SK-N-SH (cell line): ENCODE results near the gene EFCC1. TPM values are rescaled to one million over a fixed set of nuclear protein-coding genes. Genes with fewer than 3 reads are reported as not detected.
A peak's percentile ranks its signal among the peaks of the same experiment; 100 is the strongest.

ENCODE experiments used
- CTCF ChIA-PET: fragments of 300-600, 350-600 bp; formaldehyde crosslinking; extraction: SDS; loops from one replicate; lab custom pipeline; 2021; lab: Yijun Ruan, JAX
- POLR2A ChIA-PET: fragments of 350-600 bp; sonication (Branson Sonifier 250); formaldehyde crosslinking; extraction: SDS; loops from one replicate; lab custom pipeline; 2020; ENCODE audit warnings: antibody characterized with exemption, inconsistent platforms; lab: Yijun Ruan, JAX
- DNase-seq: peaks from one replicate; pipeline ENCODE4 v3.0.0; 2012
- H2AFZ ChIP-seq: fragments of 200-600 bp; sonication (generic); 2 replicates; pipeline ENCODE4 v1.8.1; 2016; ENCODE audit warnings: antibody characterized with exemption, mild to moderate bottlenecking, low read depth
- H3F3A ChIP-seq: fragments of 200-600 bp; sonication (generic); replicated peaks from 2 replicates; pipeline ENCODE3; 2016; ENCODE audit warnings: antibody characterized with exemption, mild to moderate bottlenecking; ENCODE audit not compliant: insufficient read depth
- H3K27ac ChIP-seq, 2 experiments: fragments of 200-500 bp in 1 of 2; fragments of 200-600 bp in 1 of 2; sonication (Bioruptor generic) in 1 of 2; sonication (generic), shearing (Covaris generic) in 1 of 2; 2 replicates each; pipeline versions ENCODE4 v1.5.1 to v1.6.1; 2014 to 2016; ENCODE audit warnings: low read depth in 2 of 2, inconsistent platforms in 1 of 2, low read length in 1 of 2, mild to moderate bottlenecking in 1 of 2, mixed read lengths in 1 of 2
- H3K27me3 ChIP-seq: fragments of 200-600 bp; sonication (generic), shearing (Covaris generic); 2 replicates; pipeline ENCODE4 v1.6.1; 2016; ENCODE audit warnings: mixed run types; ENCODE audit not compliant: insufficient read depth
- H3K36me3 ChIP-seq, 2 experiments: fragments of 200-500 bp in 1 of 2; fragments of 200-600 bp in 1 of 2; sonication (Bioruptor generic) in 1 of 2; sonication (generic) in 1 of 2; replicated peaks in 1 of 2; 2 replicates each; pipeline versions ENCODE3 to v1.5.1; 2014 to 2016; ENCODE audit warnings: low read length in 1 of 2, mild to moderate bottlenecking in 1 of 2; ENCODE audit not compliant: insufficient read depth in 2 of 2, control insufficient read depth in 1 of 2
- H3K4me1 ChIP-seq, 2 experiments: fragments of 200-500 bp in 1 of 2; fragments of 200-600 bp in 1 of 2; sonication (Bioruptor generic) in 1 of 2; sonication (generic), shearing (Covaris generic) in 1 of 2; 2 replicates each; pipeline versions ENCODE4 v1.5.1 to v1.6.1; 2014 to 2016; ENCODE audit warnings: low read depth in 1 of 2, low read length in 1 of 2, mixed run types in 1 of 2; ENCODE audit not compliant: insufficient read depth in 2 of 2, control insufficient read depth in 1 of 2
- H3K4me2 ChIP-seq: fragments of 200-600 bp; sonication (generic), shearing (Covaris generic); 2 replicates; pipeline ENCODE4 v1.6.1; 2017; ENCODE audit warnings: mixed run types
- H3K4me3 ChIP-seq, 2 experiments: fragments of 200-500 bp in 1 of 2; fragments of 200-600 bp in 1 of 2; sonication (Bioruptor generic) in 1 of 2; sonication (generic), shearing (Covaris generic) in 1 of 2; 2 replicates each; pipeline versions ENCODE4 v1.5.1 to v1.8.1; 2014 to 2016; ENCODE audit warnings: low read depth in 2 of 2, inconsistent platforms in 1 of 2, low read length in 1 of 2, mild to moderate bottlenecking in 1 of 2, mixed read lengths in 1 of 2, moderate library complexity in 1 of 2
- H3K79me2 ChIP-seq: fragments of 200-600 bp; sonication (generic); 2 replicates; pipeline ENCODE4 v1.8.1; 2017; ENCODE audit warnings: mild to moderate bottlenecking; ENCODE audit not compliant: insufficient read depth
- H3K9ac ChIP-seq: fragments of 200-600 bp; sonication (generic); 2 replicates; pipeline ENCODE4 v1.6.1; 2017; ENCODE audit warnings: mixed run types
- H3K9me2 ChIP-seq: fragments of 200-600 bp; sonication (generic); 2 replicates; pipeline ENCODE4 v1.6.1; 2017; ENCODE audit warnings: mixed run types
- H3K9me3 ChIP-seq: fragments of 200-600 bp; sonication (generic); 2 replicates; pipeline ENCODE4 v1.6.1; 2017; ENCODE audit warnings: mixed run types, mild to moderate bottlenecking, moderate library complexity
- H4K20me1 ChIP-seq: fragments of 200-600 bp; sonication (generic); 2 replicates; pipeline ENCODE4 v1.6.1; 2017; ENCODE audit warnings: mild to moderate bottlenecking, mixed run types; ENCODE audit not compliant: insufficient read depth
- CHD2 ChIP-seq: fragments of 150-350 bp; IDR thresholded peaks from 2 replicates; pipeline ENCODE4 v1.6.1; 2018; ENCODE audit warnings: low read length; ENCODE audit not compliant: partially characterized antibody
- GABPA ChIP-seq: IDR thresholded peaks from 2 replicates; pipeline ENCODE4 v1.4.0; 2012; ENCODE audit warnings: low read depth, mild to moderate bottlenecking
- GATA2 ChIP-seq: sonication (generic); formaldehyde crosslinking; IDR thresholded peaks from 2 replicates; pipeline ENCODE4 v1.5.0; 2020; ENCODE audit warnings: mild to moderate bottlenecking, missing genetic modification reagents
- MEF2A ChIP-seq: IDR thresholded peaks from 2 replicates; pipeline ENCODE4 v1.4.0; 2012; ENCODE audit warnings: low read depth, borderline replicate concordance
- MXI1 ChIP-seq: IDR thresholded peaks from 2 replicates; pipeline ENCODE4 v1.6.1; 2012; ENCODE audit warnings: mild to moderate bottlenecking, low read depth, low read length, improper control_type of control experiment
- NRF1 ChIP-seq: IDR thresholded peaks from 2 replicates; pipeline ENCODE4 v1.6.1; 2012; ENCODE audit warnings: low read depth, mild to moderate bottlenecking, low read length
- RFX5 ChIP-seq: IDR thresholded peaks from 2 replicates; pipeline ENCODE4 v1.6.1; 2012; ENCODE audit warnings: mild to moderate bottlenecking, improper control_type of control experiment, low read length
- RXRA ChIP-seq: IDR thresholded peaks from 2 replicates; pipeline ENCODE4 v1.4.0; 2012; ENCODE audit warnings: low read depth, mild to moderate bottlenecking, borderline replicate concordance
- SMC3 ChIP-seq: IDR thresholded peaks from 2 replicates; pipeline ENCODE4 v1.6.1; 2012; ENCODE audit warnings: low read depth, low read length, improper control_type of control experiment
- TEAD4 ChIP-seq: IDR thresholded peaks from 2 replicates; pipeline ENCODE4 v1.4.0; 2012; ENCODE audit warnings: mild to moderate bottlenecking, borderline replicate concordance; ENCODE audit not compliant: insufficient read depth
- WGBS: methylation state at CpG from one replicate; pipeline ENCODE4 v1.1.6; 2017; ENCODE audit warnings: low lambda C conversion rate; 5-methylcytosine and 5-hydroxymethylcytosine counted together
- polyA plus RNA-seq, 3 experiments: library from polyadenylated mRNA; depleted of rRNA; stranded (reverse); fragments of >200 nt; gene quantifications; 2 replicates each; pipeline ENCODE4 v1.2.3, GENCODE V29; 2012
- TF ChIP-seq, protein P1 (sequence below): IDR thresholded peaks from 2 replicates; pipeline ENCODE4; 2012
- TF ChIP-seq, protein P2 (sequence below): fragments of 150-350 bp; IDR thresholded peaks from 2 replicates; pipeline ENCODE4 v1.6.1; 2016; ENCODE audit warnings: mild to moderate bottlenecking, low read depth, low read length
- TF ChIP-seq, protein P3 (sequence below): IDR thresholded peaks from 2 replicates; pipeline ENCODE4 v1.4.0; 2012; ENCODE audit warnings: low read depth, borderline replicate concordance

Gene EFCC1
- polyA plus RNA-seq, 1 of the 3 experiments (the other 2 are of a cell fraction) = not detected

- no peak overlapping the region for H3K4me2 ChIP-seq
- H3K27ac ChIP-seq = no peak overlapping the region
- WGBS = 60% methylated on average over 1 of the region's 1 CpG
- H2AFZ ChIP-seq = no peak overlapping the region
- H3F3A ChIP-seq = no peaks in the 10 kb centered on the region
- no peak overlapping the region for H3K4me3 ChIP-seq
- no peaks in the 10 kb centered on the region for H3K9me2 ChIP-seq
- no peak for DNase-seq
- H3K9ac ChIP-seq = no peak overlapping the region
- H3K79me2 ChIP-seq = no peaks in the 10 kb centered on the region
- peaks cover 0 to 15% of the 10 kb centered on the region in 2 experiments; a peak in 1 of 4 replicates for H3K4me1 ChIP-seq
- H3K27me3 ChIP-seq = peaks cover 38% of the 10 kb centered on the region
- H3K9me3 ChIP-seq = no peaks in the 10 kb centered on the region
- CTCF ChIA-PET = interaction anchor here (1.1 to 5.4 kb wide), 2 partner anchors 26 to 31 kb away, joined by 3 to 43 read pairs; no protein-coding TSS in a partner anchor
- TF ChIP-seq, protein P1, sequence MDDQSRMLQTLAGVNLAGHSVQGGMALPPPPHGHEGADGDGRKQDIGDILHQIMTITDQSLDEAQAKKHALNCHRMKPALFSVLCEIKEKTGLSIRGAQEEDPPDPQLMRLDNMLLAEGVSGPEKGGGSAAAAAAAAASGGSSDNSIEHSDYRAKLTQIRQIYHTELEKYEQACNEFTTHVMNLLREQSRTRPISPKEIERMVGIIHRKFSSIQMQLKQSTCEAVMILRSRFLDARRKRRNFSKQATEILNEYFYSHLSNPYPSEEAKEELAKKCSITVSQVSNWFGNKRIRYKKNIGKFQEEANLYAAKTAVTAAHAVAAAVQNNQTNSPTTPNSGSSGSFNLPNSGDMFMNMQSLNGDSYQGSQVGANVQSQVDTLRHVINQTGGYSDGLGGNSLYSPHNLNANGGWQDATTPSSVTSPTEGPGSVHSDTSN = no peak
- TF ChIP-seq MXI1 = no peak
- H4K20me1 ChIP-seq = no peaks in the 10 kb centered on the region
- H3K36me3 ChIP-seq = no peaks in the 10 kb centered on the region
- POLR2A ChIA-PET = no interaction called here
Measured at GRCh38 chr3:128996200-128996599, 4.9 kb upstream of the EFCC1 start.

GRCh38 chr3:128996726-128997125 is 4.4 kb upstream of the EFCC1 start:
- Histone ChIP-seq H3K9me3 (no peaks in the 10 kb centered on the region), H3K4me3 (no peak overlapping the region), H3K36me3 (no peaks in the 10 kb centered on the region), H3F3A (no peaks in the 10 kb centered on the region), H3K4me1 (peaks cover 0 to 15% of the 10 kb centered on the region in 2 experiments; a peak in 1 of 4 replicates), H3K27ac (no peak overlapping the region), H3K9ac (no peak overlapping the region), H3K79me2 (no peaks in the 10 kb centered on the region), H4K20me1 (no peaks in the 10 kb centered on the region), H2AFZ (no peak overlapping the region), H3K27me3 (peaks cover 43% of the 10 kb centered on the region), H3K9me2 (no peaks in the 10 kb centered on the region), H3K4me2 (no peak overlapping the region)
- ChIA-PET POLR2A (no interaction called here), CTCF (interaction anchor here (1.1 to 5.4 kb wide), 2 partner anchors 26 to 31 kb away, joined by 3 to 43 read pairs; no protein-coding TSS in a partner anchor)
- TF ChIP-seq, protein P1 = no peak
- TF ChIP-seq GATA2 (CRISPR knock-in tag) (no peak), CHD2 (no peak), TEAD4 (no peak), RXRA (no peak), SMC3 (no peak), RFX5 (no peak), NRF1 (no peak), GABPA (no peak), MEF2A (no peak)
- TF ChIP-seq, protein P2, sequence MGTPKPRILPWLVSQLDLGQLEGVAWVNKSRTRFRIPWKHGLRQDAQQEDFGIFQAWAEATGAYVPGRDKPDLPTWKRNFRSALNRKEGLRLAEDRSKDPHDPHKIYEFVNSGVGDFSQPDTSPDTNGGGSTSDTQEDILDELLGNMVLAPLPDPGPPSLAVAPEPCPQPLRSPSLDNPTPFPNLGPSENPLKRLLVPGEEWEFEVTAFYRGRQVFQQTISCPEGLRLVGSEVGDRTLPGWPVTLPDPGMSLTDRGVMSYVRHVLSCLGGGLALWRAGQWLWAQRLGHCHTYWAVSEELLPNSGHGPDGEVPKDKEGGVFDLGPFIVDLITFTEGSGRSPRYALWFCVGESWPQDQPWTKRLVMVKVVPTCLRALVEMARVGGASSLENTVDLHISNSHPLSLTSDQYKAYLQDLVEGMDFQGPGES = no peak
- TF ChIP-seq, protein P3, sequence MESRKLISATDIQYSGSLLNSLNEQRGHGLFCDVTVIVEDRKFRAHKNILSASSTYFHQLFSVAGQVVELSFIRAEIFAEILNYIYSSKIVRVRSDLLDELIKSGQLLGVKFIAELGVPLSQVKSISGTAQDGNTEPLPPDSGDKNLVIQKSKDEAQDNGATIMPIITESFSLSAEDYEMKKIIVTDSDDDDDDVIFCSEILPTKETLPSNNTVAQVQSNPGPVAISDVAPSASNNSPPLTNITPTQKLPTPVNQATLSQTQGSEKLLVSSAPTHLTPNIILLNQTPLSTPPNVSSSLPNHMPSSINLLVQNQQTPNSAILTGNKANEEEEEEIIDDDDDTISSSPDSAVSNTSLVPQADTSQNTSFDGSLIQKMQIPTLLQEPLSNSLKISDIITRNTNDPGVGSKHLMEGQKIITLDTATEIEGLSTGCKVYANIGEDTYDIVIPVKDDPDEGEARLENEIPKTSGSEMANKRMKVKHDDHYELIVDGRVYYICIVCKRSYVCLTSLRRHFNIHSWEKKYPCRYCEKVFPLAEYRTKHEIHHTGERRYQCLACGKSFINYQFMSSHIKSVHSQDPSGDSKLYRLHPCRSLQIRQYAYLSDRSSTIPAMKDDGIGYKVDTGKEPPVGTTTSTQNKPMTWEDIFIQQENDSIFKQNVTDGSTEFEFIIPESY = no peak
- peak; percentile 7 for DNase-seq
- 38% methylated on average over 5 of the region's 5 CpGs for WGBS
